Measurements from ENCODE around the gene VEGFC. TPM values are rescaled to one million over a fixed set of nuclear protein-coding genes. Genes with fewer than 3 reads are reported as not detected.

The VEGFC gene
- total RNA-seq, 1 donor from 2014 or later = 8.7 TPM

DNA sequence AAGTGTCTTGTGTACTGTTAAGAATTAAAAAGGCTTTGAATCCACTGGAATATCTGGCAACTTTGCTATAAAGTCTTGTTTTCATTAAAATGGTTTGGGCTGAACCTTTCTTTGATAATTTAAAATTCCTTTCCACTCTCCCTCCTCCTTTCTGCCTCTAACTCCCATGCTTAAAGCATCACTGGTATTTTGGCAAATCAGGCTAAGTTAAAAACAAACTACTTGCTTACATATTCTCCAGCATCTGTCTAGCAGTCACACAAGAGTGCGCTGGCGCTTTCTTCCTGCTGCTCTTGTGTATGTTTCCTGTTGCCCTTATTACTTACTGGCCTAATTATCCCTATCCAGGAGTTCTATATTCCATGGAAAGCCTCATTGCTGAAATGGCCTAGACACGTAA, 136.6 kb downstream of the VEGFC start:
- DNase-seq (ENCODE audit: low read depth) (no peak), FAIRE-seq (no peak)
- Histone ChIP-seq H3K4me3 (ENCODE audit: low read depth, low read length) (no peak overlapping the region), H3K36me3 (ENCODE audit: control insufficient read depth, insufficient read depth, low read length) (no peaks in the 10 kb centered on the region), H3K27me3 (ENCODE audit: control insufficient read depth, insufficient read depth, low read length) (no peaks in the 10 kb centered on the region)
- TF ChIP-seq CTCF (IDR thresholded peaks at IDR 0.05; ENCODE audit: insufficient read depth, low read length, severe bottlenecking) = no peak

DNA sequence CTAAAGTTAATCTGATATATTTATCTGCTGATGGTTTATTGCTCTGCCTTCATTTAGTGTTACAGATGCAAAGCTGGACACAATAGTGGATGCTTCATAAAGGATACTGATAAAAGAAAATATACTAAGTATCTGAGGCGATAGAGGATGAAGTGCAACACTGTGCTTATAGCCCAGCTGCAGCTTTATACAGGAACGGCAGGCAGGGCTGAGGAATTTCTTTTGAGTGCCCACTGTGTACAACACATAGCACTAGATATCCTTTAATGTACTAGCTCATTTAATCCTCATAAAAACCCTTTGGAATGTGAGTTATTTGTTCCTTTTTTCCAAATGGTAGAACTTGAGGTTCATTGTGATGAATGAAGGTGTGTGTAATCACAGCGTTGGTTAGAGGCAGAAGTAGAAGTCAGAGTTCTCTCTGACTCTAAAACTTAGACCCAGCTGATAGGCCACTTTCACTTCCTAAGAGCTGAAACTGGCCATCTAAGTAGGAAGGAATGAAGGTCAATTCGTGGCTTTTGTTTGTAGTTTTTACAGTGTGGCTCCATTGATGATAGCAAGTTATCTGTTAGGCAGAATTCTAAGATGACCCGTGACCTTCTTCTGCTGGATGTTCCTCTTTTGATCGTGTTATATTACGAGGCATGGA, 138.0 kb downstream of the VEGFC start:
- no peak for DNase-seq (ENCODE audit: low read depth)
- H3K4me3 ChIP-seq (ENCODE audit: low read depth, low read length) = no peak overlapping the region
- H3K27me3 ChIP-seq (ENCODE audit: control insufficient read depth, insufficient read depth, low read length) = no peaks in the 10 kb centered on the region
- no peak for TF ChIP-seq CTCF (IDR thresholded peaks at IDR 0.05; ENCODE audit: insufficient read depth, low read length, severe bottlenecking)
- no peak for FAIRE-seq
- no peaks in the 10 kb centered on the region for H3K36me3 ChIP-seq (ENCODE audit: control insufficient read depth, insufficient read depth, low read length)

- DNase-seq (ENCODE audit: low read depth) = peak; percentile 5
- H3K36me3 ChIP-seq (ENCODE audit: control insufficient read depth, insufficient read depth, low read length) = no peaks in the 10 kb centered on the region
- FAIRE-seq = no peak
- H3K4me3 ChIP-seq (ENCODE audit: low read depth, low read length) = no peak overlapping the region
- H3K27me3 ChIP-seq (ENCODE audit: control insufficient read depth, insufficient read depth, low read length) = no peaks in the 10 kb centered on the region
- TF ChIP-seq CTCF (IDR thresholded peaks at IDR 0.05; ENCODE audit: insufficient read depth, low read length, severe bottlenecking) = no peak
Observed at GRCh38 chr4:176653401-176654220, 139.1 kb downstream of the VEGFC start.

DNA sequence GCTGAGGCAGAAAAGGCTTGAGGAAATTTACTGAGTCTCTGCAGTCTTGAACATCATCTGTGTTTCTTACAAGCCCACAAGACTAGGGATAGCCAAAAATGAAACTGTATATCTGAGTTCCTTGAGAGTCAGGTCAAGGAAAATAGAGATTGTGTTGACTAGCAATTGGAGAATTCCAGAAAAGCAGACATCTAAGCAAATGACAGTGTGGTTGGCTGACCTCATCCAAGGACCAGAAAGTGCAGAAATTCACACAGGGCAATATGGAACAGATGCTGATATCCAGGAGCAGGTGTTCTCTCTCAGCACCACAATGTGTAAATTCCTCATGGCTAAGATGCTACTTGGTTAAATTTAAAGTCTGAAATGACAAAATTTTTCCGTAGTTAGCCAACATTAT, 146.4 kb downstream of the VEGFC start:
- no peaks in the 10 kb centered on the region for H3K27me3 ChIP-seq (ENCODE audit: control insufficient read depth, insufficient read depth, low read length)
- no peaks in the 10 kb centered on the region for H3K36me3 ChIP-seq (ENCODE audit: control insufficient read depth, insufficient read depth, low read length)
- H3K4me3 ChIP-seq (ENCODE audit: low read depth, low read length) = no peak overlapping the region
- no peak for TF ChIP-seq CTCF (IDR thresholded peaks at IDR 0.05; ENCODE audit: insufficient read depth, low read length, severe bottlenecking)
- no peak for FAIRE-seq
- no peak for DNase-seq (ENCODE audit: low read depth)

DNA sequence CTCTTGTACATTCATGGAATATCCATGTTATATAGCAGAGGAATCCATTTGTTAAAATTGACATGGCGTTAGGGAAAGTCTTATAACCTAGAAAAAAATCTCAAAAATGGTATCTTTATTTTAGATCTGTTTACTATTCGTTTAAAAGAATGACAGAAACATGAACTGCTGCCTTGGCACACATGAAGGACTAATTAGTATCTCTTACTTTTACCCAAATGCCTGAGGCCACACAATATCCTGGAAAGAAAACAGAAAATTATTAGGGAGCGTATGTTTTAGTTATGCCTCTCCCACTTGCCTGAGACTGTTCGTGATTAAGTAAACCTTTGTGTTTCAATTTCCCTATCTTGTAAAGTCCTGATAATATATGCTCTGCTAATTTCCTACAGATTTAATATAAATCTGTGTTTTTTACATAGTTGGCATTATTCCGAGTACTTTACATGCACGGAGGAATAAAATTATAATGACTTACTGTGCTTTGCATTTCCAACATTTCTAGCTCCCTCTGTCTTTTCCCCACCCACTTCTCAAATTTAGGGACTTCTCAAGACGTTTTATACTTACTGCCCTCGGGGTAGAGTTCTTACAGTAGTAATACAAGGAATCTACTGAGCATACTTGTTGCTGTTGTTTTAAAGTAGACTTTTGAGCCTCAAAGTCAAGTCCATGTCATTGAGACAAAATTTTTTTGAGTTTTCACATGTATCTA, 147.3 kb downstream of the VEGFC start:
- TF ChIP-seq CTCF (IDR thresholded peaks at IDR 0.05; ENCODE audit: insufficient read depth, low read length, severe bottlenecking) = no peak
- Histone ChIP-seq H3K36me3 (ENCODE audit: control insufficient read depth, insufficient read depth, low read length) (no peaks in the 10 kb centered on the region), H3K27me3 (ENCODE audit: control insufficient read depth, insufficient read depth, low read length) (no peaks in the 10 kb centered on the region), H3K4me3 (ENCODE audit: low read depth, low read length) (no peak overlapping the region)
- no peak for DNase-seq (ENCODE audit: low read depth)
- no peak for FAIRE-seq

All from bronchial epithelial cell (primary cell).